NOMO-1 treated with dmso at 0.1 percent for 144 hours (cell line): Measurements from ENCODE around the gene MMP28.

Source experiments
- DNase-seq: peaks from one replicate; lab custom pipeline; 2025; ENCODE audit not compliant: unreplicated experiment; lab: John Stamatoyannopoulos, UW

The MMP28 gene

GRCh38 chr17:35795007-35795870, at the start of gene MMP28:
MMP28 (minus strand) TSS chr17:35795641; CDS start chr17:35795377, 264 bp downstream.
- DNase-seq, result no peak

GRCh38 chr17:35844547-35844946, 49.1 kb upstream of the MMP28 start:
- no peak for DNase-seq

DNA sequence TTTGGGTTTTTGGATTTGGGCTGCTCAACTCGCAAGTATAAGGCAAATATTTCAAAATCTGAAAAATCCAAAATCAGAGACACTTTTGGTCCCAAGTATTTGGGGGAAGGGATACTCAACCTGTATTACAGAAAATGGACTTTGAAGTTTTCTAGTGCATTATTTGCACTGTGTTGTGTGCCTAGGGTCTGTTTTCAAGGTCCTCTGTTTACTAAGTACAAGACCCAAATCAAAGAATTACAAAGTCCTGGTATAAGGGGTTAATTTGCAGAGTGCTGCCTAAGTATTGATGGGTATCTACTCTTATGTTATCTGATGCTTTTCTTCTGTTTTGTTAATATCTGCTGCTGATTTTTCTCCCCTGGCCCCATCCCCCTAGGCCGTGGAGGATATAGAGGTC, 48.3 kb upstream of the MMP28 start:
- DNase-seq, result no peak

- no peak for DNase-seq
Observed at GRCh38 chr17:35842239-35842638, 46.8 kb upstream of the MMP28 start.

DNA sequence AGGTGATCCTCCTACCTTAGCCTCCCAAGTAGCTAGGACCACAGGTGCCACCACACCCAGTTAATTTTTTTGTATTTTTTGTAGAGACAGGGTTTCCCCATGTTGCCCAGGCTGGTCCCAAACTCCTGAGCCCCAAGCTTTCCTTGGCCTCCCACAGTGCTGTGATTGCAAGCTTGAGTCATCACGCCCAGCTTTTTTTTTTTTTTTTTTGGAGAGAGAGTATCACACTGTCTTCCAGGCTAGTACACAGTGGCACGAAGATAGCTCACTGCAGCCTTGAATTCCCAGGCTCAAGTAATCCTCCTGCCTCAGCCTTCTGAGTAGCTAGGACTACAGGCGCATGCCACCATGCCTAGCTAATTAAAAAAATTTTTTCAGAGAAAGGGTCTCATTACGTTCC, 46.1 kb upstream of the MMP28 start:
- no peak for DNase-seq

DNA sequence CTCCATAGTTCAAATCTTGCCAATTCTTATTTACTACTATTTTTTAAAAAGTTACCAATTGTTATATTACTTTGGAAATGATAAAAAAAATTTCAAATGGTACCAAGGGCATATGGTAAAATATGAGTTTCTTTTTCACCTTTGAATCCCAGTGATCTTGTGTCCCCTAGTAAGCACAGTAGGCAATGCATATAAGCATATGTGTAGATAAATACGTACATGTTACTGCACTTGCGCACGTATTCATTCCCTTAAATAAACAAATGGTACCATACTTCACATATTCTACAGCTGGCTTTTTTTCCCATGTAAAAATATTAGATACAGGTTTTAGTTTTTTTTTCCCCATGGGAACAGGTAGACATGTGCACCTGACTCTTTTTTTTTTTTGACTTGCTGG, 45.7 kb upstream of the MMP28 start:
- DNase-seq, result no peak

GRCh38 chr17:35825206-35825605, 29.8 kb upstream of the MMP28 start:
- no peak for DNase-seq

DNA sequence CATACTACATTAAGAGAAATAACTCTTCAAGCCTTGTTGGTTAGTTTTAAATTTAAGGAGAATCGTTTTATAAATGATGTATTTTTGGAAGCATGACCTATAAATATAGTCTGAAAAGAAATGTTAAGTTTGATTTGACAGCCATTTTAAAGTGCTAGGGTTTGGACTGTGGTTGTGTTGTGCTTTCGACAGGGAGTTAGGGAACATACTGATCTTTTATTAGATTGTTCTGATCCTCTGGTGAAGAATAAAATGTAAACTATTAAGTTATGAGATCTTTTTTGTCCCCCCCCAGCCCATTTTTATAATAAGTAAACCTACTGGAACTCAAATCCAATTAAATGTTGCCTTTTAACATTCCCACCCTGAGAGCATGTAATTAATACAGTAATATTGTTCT, 25.9 kb upstream of the MMP28 start:
- no peak for DNase-seq

- DNase-seq, result no peak
Observed at GRCh38 chr17:35819455-35819854, 24.0 kb upstream of the MMP28 start.

DNA sequence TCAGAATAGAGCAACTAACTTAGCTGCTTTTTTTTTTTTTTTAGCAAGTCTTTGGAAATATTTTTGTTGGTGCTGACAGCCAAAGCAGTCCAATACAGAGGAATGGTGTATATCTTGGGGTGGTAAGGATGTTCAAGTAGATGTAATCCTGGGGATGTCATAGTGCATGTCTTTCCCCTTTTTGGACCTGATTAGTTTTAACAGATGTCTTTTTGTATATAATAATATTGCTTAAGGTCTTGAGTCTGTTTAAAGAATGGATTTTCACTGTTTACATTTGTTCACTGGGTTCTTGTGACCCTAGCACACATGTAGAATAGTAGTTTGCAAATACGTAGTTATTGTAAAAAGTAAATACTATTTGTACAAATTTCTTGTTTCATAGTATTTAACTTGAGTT, 21.8 kb upstream of the MMP28 start:
- no peak for DNase-seq

GRCh38 chr17:35816723-35817122, 21.3 kb upstream of the MMP28 start:
- DNase-seq, result no peak

DNA sequence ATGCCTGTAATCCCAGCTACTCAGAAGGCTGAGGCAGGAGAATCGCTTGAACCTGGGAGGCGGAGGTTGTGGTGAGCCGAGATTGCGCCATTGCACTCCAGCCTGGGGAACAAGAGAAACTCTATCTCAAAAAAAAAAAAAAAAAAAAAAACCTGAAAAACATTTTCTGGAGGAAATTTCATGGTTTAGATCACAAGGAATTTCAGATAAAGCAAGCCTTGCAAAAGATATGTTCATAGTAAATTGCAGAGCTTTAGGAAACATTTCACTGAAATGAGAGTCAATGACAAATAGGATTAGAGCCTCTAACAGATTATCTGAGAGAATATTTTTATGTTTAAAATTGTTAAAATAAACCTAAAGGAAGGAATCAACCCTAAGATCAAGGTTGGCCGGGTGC, 17.0 kb upstream of the MMP28 start:
- DNase-seq, result no peak

GRCh38 chr17:35811759-35812158, 16.3 kb upstream of the MMP28 start:
- no peak for DNase-seq

GRCh38 chr17:35809855-35810461, 14.5 kb upstream of the MMP28 start:
- no peak for DNase-seq

DNA sequence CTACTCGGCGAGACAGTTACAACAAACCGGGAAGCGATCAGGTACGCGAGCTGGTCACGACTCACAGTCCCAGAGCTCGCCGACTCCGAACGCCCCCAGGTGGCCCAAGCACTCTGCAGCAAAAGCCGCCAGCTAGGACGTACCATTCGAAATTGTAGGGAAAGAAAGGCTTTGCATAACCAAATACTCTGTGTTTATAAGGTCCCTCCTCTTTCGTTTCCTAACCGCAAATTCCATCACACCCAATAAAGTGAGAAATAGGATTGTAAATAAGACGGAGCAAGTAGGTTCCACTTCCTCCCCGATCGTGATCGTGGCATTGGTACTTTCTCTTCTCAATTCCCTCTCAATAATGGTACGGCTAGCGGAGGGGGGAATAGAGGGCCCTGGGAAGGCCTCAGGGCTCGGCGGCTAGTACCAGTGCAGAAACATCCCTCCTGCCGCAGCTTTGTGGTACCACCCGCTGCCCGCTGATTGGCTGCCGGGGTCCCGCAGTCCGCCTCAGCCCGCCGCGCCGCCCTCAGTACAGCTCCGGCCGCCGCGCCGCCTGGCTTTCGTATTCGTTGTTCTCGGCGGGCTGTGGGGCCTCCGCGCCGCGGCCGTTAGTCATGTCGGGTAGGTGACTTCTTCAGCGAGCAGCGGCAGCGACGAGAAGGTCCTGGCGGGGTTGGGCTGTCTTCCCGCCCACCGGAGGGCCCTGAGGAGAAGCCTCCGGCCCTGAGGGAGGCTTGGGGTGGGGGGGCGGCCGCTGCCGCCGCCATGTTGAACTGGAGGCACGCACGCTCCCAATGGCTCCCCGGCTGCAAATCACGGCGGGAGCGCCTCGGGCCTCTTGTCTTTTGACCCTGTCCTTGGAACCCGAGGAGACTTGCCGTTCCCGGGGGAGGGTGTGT, 13.8 kb upstream of the MMP28 start, which contains the start of gene TAF15:
TSS of gene TAF15 (plus strand) at position 523 of the 893 bp plus-strand sequence. CDS start at position 609, 86 bp downstream.
- DNase-seq, result peak; percentile 97

- DNase-seq, result no peak
Observed at GRCh38 chr17:35808240-35808961, 13.0 kb upstream of the MMP28 start.

DNA sequence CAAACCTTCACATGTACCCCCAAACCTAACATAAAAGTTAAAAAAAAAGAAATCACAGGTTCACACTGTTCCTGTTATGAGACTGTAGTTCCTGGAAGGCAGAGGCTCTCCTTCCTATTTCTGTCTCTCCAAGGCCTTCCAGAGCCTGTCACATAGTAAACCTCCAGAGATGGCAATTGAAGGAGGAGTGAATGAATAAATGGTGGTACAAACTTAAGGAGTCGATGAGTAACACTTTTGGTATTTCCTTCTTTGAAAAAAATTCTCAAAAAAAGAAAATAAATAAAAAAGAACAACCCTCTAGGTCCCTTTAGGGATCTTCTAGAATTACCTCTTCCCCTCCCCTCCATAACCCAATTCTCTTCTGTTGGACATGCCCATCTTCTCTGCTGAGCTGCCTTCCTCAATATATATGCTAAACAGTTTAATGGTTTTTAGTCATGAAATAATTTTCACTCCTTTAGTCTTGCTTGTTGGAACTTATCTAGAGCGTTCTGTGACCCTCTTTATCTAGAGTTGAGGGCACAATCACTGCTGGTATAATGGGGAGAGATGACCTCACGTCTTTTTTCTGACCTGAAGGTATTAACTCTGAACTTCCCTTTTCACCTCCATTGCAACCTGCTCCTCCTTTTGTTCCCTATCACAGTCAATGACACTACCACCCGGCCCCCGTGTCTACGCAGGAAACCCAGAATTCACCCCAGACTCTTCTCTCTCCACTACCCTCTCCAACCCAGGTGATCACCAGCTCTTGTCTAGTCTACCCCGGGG, 12.1 kb upstream of the MMP28 start:
- no peak for DNase-seq

GRCh38 chr17:35804658-35805192, 9.3 kb upstream of the MMP28 start:
- peak; percentile 45 for DNase-seq

DNA sequence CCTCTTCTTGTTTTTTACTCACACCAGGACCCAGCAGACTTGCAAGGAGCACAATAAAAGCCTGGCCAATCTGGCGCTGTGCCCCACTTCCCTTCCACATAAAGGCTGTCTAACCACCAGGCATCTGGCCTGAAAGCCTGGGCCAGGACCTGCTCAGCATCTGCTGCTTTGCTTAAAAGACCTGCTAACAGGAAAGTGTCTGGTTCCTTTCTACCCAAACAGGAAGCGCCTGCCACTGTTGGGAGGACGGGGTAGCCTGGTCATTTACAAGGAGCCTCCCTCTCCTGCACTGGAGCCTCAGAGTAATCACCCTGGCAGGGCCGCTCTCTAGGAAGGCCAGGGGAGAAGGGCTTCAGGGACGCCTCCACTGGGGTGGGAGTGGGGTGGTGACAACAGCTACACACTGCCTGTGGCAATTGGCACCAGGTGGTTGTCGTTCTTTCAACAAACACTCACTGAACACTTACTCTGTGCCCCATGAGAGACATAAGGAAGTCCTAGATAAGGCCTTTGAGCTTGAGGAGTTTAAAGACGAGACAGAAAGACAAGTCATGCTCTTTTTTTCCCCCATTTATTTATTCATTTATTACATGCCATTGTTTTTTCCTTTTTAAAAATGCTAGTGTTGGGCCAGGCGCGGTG, 6.3 kb upstream of the MMP28 start:
- DNase-seq, result no peak
